ENCODE results near the gene SPCS3.

- no peak for TF ChIP-seq CTCF (IDR thresholded peaks at IDR 0.05; ENCODE audit: insufficient read depth, low read depth, low read length)
- no peak for TF ChIP-seq EZH2 (IDR thresholded peaks at IDR 0.05; ENCODE audit: insufficient read depth, low read length)
Measured at GRCh38 chr4:176339936-176340761, 20.4 kb downstream of the SPCS3 start.
